SK-N-MC (cell line): ENCODE data around the gene ABCG2.

Experiments used
- DNase-seq: peaks from one replicate; pipeline ENCODE4 v3.0.0-alpha.2; 2011; ENCODE audit warnings: low read depth, low spot score
- H3K27ac ChIP-seq: fragments of 200-600 bp; sonication (generic); 2 replicates; pipeline ENCODE4 v1.5.1; 2016; ENCODE audit warnings: mixed run types
- H3K36me3 ChIP-seq: fragments of 200-600 bp; sonication (generic); 2 replicates; pipeline ENCODE4 v1.6.1; 2017; ENCODE audit warnings: antibody characterized with exemption, low read length, mixed read lengths; ENCODE audit not compliant: insufficient read depth
- H3K4me3 ChIP-seq: fragments of 200-600 bp; sonication (generic); 2 replicates; pipeline ENCODE4 v1.5.1; 2016
- H3K9ac ChIP-seq: fragments of 200-600 bp; sonication (generic); 2 replicates; pipeline ENCODE4 v1.8.0; 2017; ENCODE audit warnings: mixed run types, mixed read lengths; ENCODE audit not compliant: insufficient read length
- H3K9me3 ChIP-seq: fragments of 200-600 bp; sonication (generic); 2 replicates; pipeline ENCODE4 v1.6.1; 2017; ENCODE audit warnings: low read depth, mild to moderate bottlenecking, antibody characterized with exemption, low read length, moderate library complexity, mixed read lengths
- EZH2 ChIP-seq: fragments of 200-600 bp; sonication (generic); IDR thresholded peaks from one replicate; pipeline ENCODE4 v1.6.1; 2017; ENCODE audit warnings: antibody characterized with exemption
- FOXP2 ChIP-seq: optimal IDR thresholded peaks from 2 replicates; pipeline ENCODE3; 2011; ENCODE audit warnings: mild to moderate bottlenecking, moderate library complexity; ENCODE audit not compliant: insufficient read depth; ENCODE audit errors: extremely low read length, control extremely low read depth
- POLR2AphosphoS5 ChIP-seq: IDR thresholded peaks from 2 replicates; pipeline ENCODE4 v1.6.1; 2012; ENCODE audit warnings: mild to moderate bottlenecking, low read depth, low read length, borderline replicate concordance

Gene ABCG2

GRCh38 chr4:88078579-88078978, 79.9 kb downstream of the ABCG2 start:
- Histone ChIP-seq H3K9ac (no peak overlapping the region), H3K4me3 (no peak overlapping the region), H3K36me3 (peaks cover 18% of the 10 kb centered on the region; the same call in 1 of the 2 replicates), H3K9me3 (no peaks in the 10 kb centered on the region), H3K27ac (no peak overlapping the region)
- DNase-seq: no peak
- TF ChIP-seq EZH2 (no peak), POLR2AphosphoS5 (no peak), FOXP2 (no peak)

- H3K9me3 ChIP-seq: no peaks in the 10 kb centered on the region
- no peak for TF ChIP-seq EZH2
- no peak for TF ChIP-seq FOXP2
- H3K9ac ChIP-seq: no peak overlapping the region
- peaks cover 18% of the 10 kb centered on the region; the same call in 1 of the 2 replicates for H3K36me3 ChIP-seq
- H3K4me3 ChIP-seq: no peak overlapping the region
- no peak overlapping the region for H3K27ac ChIP-seq
- no peak for DNase-seq
These were observed 80.4 kb downstream of the ABCG2 start for GRCh38 chr4:88077911-88078524.

- Histone ChIP-seq H3K4me3 (no peak overlapping the region), H3K27ac (no peak overlapping the region), H3K9ac (no peak overlapping the region), H3K9me3 (no peaks in the 10 kb centered on the region), H3K36me3 (peaks cover 41% of the 10 kb centered on the region)
- TF ChIP-seq FOXP2 (no peak), EZH2 (no peak), POLR2AphosphoS5 (no peak)
- DNase-seq: no peak
These were observed 83.1 kb downstream of the ABCG2 start for GRCh38 chr4:88075336-88075735.

GRCh38 chr4:88070031-88070430, 88.4 kb downstream of the ABCG2 start:
- no peak for TF ChIP-seq POLR2AphosphoS5
- H3K4me3 ChIP-seq: no peak overlapping the region
- no peaks in the 10 kb centered on the region for H3K9me3 ChIP-seq
- no peak overlapping the region for H3K27ac ChIP-seq
- H3K36me3 ChIP-seq: peaks cover 75% of the 10 kb centered on the region
- no peak overlapping the region for H3K9ac ChIP-seq
- no peak for DNase-seq

GRCh38 chr4:88064410-88064809, 94.0 kb downstream of the ABCG2 start:
- Histone ChIP-seq H3K4me3 (no peak overlapping the region), H3K9ac (no peak overlapping the region), H3K27ac (no peak overlapping the region), H3K36me3 (peaks cover 48% of the 10 kb centered on the region), H3K9me3 (no peaks in the 10 kb centered on the region)
- DNase-seq: no peak
- no peak for TF ChIP-seq EZH2
- TF ChIP-seq POLR2AphosphoS5: no peak
- no peak for TF ChIP-seq FOXP2

GRCh38 chr4:88063634-88064296, 94.7 kb downstream of the ABCG2 start:
- no peak for DNase-seq

GRCh38 chr4:88062843-88063242, 95.6 kb downstream of the ABCG2 start:
- no peak for TF ChIP-seq POLR2AphosphoS5
- no peak for TF ChIP-seq EZH2
- no peak for TF ChIP-seq FOXP2
- DNase-seq: no peak
- Histone ChIP-seq H3K27ac (no peak overlapping the region), H3K36me3 (peaks cover 43% of the 10 kb centered on the region), H3K9ac (no peak overlapping the region), H3K4me3 (no peak overlapping the region), H3K9me3 (no peaks in the 10 kb centered on the region)

More at GRCh38 chr4:88063634-88064296, 94.7 kb downstream of the ABCG2 start:
- H3K27ac ChIP-seq: no peak overlapping the region
- no peaks in the 10 kb centered on the region for H3K9me3 ChIP-seq
- H3K4me3 ChIP-seq: no peak overlapping the region
- no peak overlapping the region for H3K9ac ChIP-seq
- H3K36me3 ChIP-seq: peaks cover 49% of the 10 kb centered on the region
- TF ChIP-seq FOXP2 (no peak), EZH2 (no peak), POLR2AphosphoS5 (no peak)

- Histone ChIP-seq H3K4me3 (no peak overlapping the region), H3K9ac (no peak overlapping the region), H3K9me3 (no peaks in the 10 kb centered on the region), H3K36me3 (peaks cover 41% of the 10 kb centered on the region), H3K27ac (no peak overlapping the region)
- DNase-seq: no peak
- TF ChIP-seq EZH2 (no peak), POLR2AphosphoS5 (no peak), FOXP2 (no peak)
These were observed 96.1 kb downstream of the ABCG2 start for GRCh38 chr4:88062311-88062710.

- DNase-seq: no peak
- no peak overlapping the region for H3K27ac ChIP-seq
- TF ChIP-seq FOXP2 (no peak), EZH2 (no peak), POLR2AphosphoS5 (no peak)
- no peaks in the 10 kb centered on the region for H3K9me3 ChIP-seq
- H3K4me3 ChIP-seq: no peak overlapping the region
- H3K36me3 ChIP-seq: peaks cover 39% of the 10 kb centered on the region
- H3K9ac ChIP-seq: no peak overlapping the region
These were observed 98.0 kb downstream of the ABCG2 start for GRCh38 chr4:88060431-88060830.
